Measurements from ENCODE around the gene PHACTR3. TPM values are rescaled to one million over a fixed set of nuclear protein-coding genes. Genes with fewer than 3 reads are reported as not detected.

Gene PHACTR3
- polyA plus RNA-seq, 1 donor (not counting 4 experiments of a cell fraction or from before 2014, with no cell fraction given) = 2.6 TPM

- FAIRE-seq (no peak), DNase-seq (ENCODE audit: low read depth, low spot score) (no peak)
- Histone ChIP-seq H3K4me3 (ENCODE audit: control insufficient read depth in 2 of 3, extremely low read depth in 1 of 3, insufficient read depth in 2 of 3, low read depth in 1 of 3, low read length in 3 of 3) (no peak overlapping the region), H3K27ac (ENCODE audit: control insufficient read depth, insufficient read depth, low read length) (no peak overlapping the region), H3K27me3 (ENCODE audit: control insufficient read depth, extremely low read depth, insufficient read depth, low read length) (no peaks in the 10 kb centered on the region), H3K9me3 (ENCODE audit: control insufficient read depth, low read depth, low read length) (no peaks in the 10 kb centered on the region), H3K36me3 (ENCODE audit: control insufficient read depth in 2 of 2, extremely low read depth in 1 of 2, insufficient read depth in 2 of 2, low read length in 2 of 2) (no peaks in the 10 kb centered on the region), H3K4me2 (ENCODE audit: control insufficient read depth, extremely low read depth, insufficient read depth, low read depth, low read length) (no peak overlapping the region), H4K20me1 (ENCODE audit: control insufficient read depth, extremely low read depth, insufficient read depth, low read length) (no peaks in the 10 kb centered on the region), H3K9ac (ENCODE audit: control insufficient read depth, extremely low read depth, insufficient read depth, low read length) (no peak overlapping the region), H2AFZ (ENCODE audit: control insufficient read depth, low read length) (no peak overlapping the region), H3K79me2 (ENCODE audit: control insufficient read depth, insufficient read depth, low read length) (no peaks in the 10 kb centered on the region), H3K9me1 (ENCODE audit: control insufficient read depth, extremely low read depth, insufficient read depth, low read length) (no peaks in the 10 kb centered on the region), H3K4me1 (ENCODE audit: control insufficient read depth, extremely low read depth, insufficient read depth, low read length) (no peaks in the 10 kb centered on the region)
- TF ChIP-seq, protein P1, sequence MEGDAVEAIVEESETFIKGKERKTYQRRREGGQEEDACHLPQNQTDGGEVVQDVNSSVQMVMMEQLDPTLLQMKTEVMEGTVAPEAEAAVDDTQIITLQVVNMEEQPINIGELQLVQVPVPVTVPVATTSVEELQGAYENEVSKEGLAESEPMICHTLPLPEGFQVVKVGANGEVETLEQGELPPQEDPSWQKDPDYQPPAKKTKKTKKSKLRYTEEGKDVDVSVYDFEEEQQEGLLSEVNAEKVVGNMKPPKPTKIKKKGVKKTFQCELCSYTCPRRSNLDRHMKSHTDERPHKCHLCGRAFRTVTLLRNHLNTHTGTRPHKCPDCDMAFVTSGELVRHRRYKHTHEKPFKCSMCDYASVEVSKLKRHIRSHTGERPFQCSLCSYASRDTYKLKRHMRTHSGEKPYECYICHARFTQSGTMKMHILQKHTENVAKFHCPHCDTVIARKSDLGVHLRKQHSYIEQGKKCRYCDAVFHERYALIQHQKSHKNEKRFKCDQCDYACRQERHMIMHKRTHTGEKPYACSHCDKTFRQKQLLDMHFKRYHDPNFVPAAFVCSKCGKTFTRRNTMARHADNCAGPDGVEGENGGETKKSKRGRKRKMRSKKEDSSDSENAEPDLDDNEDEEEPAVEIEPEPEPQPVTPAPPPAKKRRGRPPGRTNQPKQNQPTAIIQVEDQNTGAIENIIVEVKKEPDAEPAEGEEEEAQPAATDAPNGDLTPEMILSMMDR (optimal IDR thresholded peaks at IDR 0.05 in 1 of 3, IDR thresholded peaks at IDR 0.05 in 1 of 3, conservative IDR thresholded peaks at IDR 0.05 in 1 of 3; ENCODE audit: extremely low read depth in 1 of 3, insufficient read depth in 2 of 3, low read length in 3 of 3) = no peak
- TF ChIP-seq EZH2 (IDR thresholded peaks at IDR 0.05; ENCODE audit: low read length) = no peak
- dilution Hi-C loops (cut with MboI; ENCODE audit: extremely low pct_ligation_motif_present, low sequenced_read_pairs) = no loop called here
These were observed 181.3 kb downstream of the PHACTR3 start for GRCh38 chr20:59785669-59785959.

DNA sequence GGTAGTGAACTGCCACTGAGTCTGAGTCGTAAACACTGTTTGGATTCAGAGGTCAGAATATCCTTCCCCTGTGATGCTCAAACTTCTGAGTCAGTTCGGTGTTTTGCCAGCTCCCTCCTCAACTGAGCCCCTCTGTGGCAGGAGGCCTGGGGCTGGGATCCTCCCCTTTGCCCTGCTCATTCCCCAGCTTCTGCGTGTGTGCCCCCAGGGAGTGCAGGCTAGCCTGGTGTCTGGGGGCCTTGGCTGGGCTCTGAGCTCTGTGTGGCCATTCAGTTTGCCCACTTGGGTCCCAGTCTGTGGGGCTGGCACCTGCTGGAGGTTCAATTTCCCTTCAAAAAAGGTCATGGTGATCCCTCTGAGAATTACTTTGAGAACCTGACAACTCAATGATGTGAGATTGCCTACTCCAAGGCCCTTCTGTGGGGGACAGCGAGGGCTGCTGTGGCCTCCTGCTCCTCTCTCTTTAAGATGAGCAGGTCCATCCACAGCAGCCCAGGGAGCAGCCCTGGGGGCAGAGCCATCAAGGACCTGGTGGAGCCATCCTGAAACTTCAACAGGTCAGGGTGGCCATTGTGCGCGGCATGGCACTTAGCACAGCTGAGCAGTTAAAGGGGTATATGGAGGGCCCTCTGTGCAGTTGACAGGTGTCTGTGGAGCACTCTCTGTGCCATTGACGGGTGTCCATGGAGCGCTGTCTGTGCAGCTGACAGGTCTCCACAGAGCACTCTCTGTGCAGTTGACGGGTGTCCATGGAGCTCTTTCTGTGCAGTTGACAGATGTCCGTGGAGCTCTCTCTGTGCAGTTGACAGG lies 181.9 kb downstream of the PHACTR3 start:
- FAIRE-seq (no peak), DNase-seq (ENCODE audit: low read depth, low spot score) (no peak)

More for the DNA sequence above, 181.9 kb downstream of the PHACTR3 start:
- dilution Hi-C loops (cut with MboI; ENCODE audit: extremely low pct_ligation_motif_present, low sequenced_read_pairs) = no loop called here
- peaks cover 1% of the 10 kb centered on the region for H3K27me3 ChIP-seq (ENCODE audit: control insufficient read depth, extremely low read depth, insufficient read depth, low read length)
- H3K4me1 ChIP-seq (ENCODE audit: control insufficient read depth, extremely low read depth, insufficient read depth, low read length) = no peaks in the 10 kb centered on the region
- H2AFZ ChIP-seq (ENCODE audit: control insufficient read depth, low read length) = no peak overlapping the region
- no peak for TF ChIP-seq EZH2 (IDR thresholded peaks at IDR 0.05; ENCODE audit: low read length)
- TF ChIP-seq, protein P1 (optimal IDR thresholded peaks at IDR 0.05 in 1 of 3, IDR thresholded peaks at IDR 0.05 in 1 of 3, conservative IDR thresholded peaks at IDR 0.05 in 1 of 3; ENCODE audit: extremely low read depth in 1 of 3, insufficient read depth in 2 of 3, low read length in 3 of 3) = no peak
- H3K4me2 ChIP-seq (ENCODE audit: control insufficient read depth, extremely low read depth, insufficient read depth, low read depth, low read length) = no peak overlapping the region
- H3K27ac ChIP-seq (ENCODE audit: control insufficient read depth, insufficient read depth, low read length) = no peak overlapping the region
- H3K9me3 ChIP-seq (ENCODE audit: control insufficient read depth, low read depth, low read length) = no peaks in the 10 kb centered on the region
- H3K4me3 ChIP-seq (ENCODE audit: control insufficient read depth in 2 of 3, extremely low read depth in 1 of 3, insufficient read depth in 2 of 3, low read depth in 1 of 3, low read length in 3 of 3) = no peak overlapping the region
- H3K9ac ChIP-seq (ENCODE audit: control insufficient read depth, extremely low read depth, insufficient read depth, low read length) = no peak overlapping the region
- no peaks in the 10 kb centered on the region for H3K79me2 ChIP-seq (ENCODE audit: control insufficient read depth, insufficient read depth, low read length)
- H3K9me1 ChIP-seq (ENCODE audit: control insufficient read depth, extremely low read depth, insufficient read depth, low read length) = no peaks in the 10 kb centered on the region
- no peaks in the 10 kb centered on the region for H3K36me3 ChIP-seq (ENCODE audit: control insufficient read depth in 2 of 2, extremely low read depth in 1 of 2, insufficient read depth in 2 of 2, low read length in 2 of 2)
- no peaks in the 10 kb centered on the region for H4K20me1 ChIP-seq (ENCODE audit: control insufficient read depth, extremely low read depth, insufficient read depth, low read length)
